HG03066 (cell line): ENCODE results near the gene FBXO36.
A peak's percentile ranks its signal among the peaks of the same experiment; 100 is the strongest.
"Not testable (repeated sequence)": the region's sequence is repeated elsewhere in the genome, so short reads cannot be mapped to it uniquely, and the experiment has no call there.

Source experiments
- ATAC-seq: cut with Tn5 transposase; IDR thresholded peaks from one replicate; pipeline ENCODE4 v1.9.1; 2021; ENCODE audit warnings: low read depth; ENCODE audit not compliant: unreplicated experiment

Gene FBXO36

GRCh38 chr2:229956491-229956890, 34.2 kb downstream of the FBXO36 start:
- no peak for ATAC-seq

- ATAC-seq: not testable (repeated sequence)
These were observed 41.3 kb downstream of the FBXO36 start for GRCh38 chr2:229963596-229963995.

DNA sequence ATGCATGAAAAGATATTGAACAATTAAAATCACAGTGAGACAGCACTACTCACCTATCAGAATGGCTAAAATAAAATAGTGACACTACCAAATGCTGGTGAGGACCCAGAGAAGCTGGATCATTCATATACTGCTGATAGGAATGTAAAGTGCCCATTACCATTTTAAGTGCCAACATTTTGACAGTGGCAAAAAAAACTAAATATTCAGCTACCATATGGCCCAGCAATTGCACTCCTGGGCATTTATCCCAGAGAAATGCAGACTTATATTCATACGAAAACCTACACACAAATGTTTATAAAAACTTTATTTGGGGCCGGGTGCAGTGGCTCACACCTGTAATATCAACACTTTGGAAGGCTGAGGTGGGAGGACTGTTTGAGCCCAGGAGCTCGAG, 47.6 kb downstream of the FBXO36 start:
- ATAC-seq: no peak

DNA sequence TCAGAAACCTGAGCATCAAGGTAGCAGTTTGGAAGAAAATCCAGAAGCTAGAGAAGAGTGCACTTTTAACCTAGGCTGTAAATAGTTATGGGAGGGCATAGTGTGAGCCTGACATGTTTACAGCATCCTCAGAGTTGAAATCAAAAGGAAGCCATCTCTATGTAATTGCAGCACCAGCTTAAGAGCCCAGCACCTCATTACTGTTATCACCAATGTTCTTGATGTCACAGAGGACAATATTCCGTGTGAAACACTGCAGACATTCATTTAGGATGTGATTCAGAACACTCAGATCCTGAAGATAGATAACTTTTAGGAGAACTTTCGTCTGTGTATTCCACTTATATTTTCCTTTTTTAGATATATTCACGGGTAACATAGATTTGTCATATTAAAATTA, 48.1 kb downstream of the FBXO36 start:
- ATAC-seq: no peak

DNA sequence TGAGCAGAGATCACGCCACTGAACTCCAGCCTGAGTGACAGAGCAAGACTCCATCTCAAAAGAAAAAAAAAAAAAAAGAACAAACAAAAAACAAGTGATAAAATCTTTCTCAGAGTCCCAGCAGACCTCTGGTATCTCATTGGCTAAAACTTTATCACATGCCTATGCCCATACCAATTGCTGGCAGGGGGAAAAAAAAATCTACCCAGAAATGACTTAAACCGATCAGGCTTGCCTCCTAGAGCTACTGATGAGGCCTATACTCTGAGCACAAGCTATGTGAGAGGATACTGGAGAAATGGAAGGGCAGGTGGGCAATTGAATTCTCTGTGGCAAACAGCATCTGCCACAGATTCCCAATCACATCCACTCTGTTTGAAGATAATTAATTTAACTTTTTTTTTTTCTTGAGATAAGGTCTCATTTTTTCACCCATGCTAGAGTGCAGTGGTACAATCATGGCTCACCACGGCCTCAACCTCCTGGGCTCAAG, 49.0 kb downstream of the FBXO36 start:
- no peak for ATAC-seq

GRCh38 chr2:229974266-229974665, 52.0 kb downstream of the FBXO36 start:
- ATAC-seq: no peak

GRCh38 chr2:229980431-229981184, 58.3 kb downstream of the FBXO36 start:
- ATAC-seq: no peak

GRCh38 chr2:229993236-229993635, 70.9 kb downstream of the FBXO36 start:
- ATAC-seq: no peak

GRCh38 chr2:229996320-229996719, 74.0 kb downstream of the FBXO36 start:
- no peak for ATAC-seq

DNA sequence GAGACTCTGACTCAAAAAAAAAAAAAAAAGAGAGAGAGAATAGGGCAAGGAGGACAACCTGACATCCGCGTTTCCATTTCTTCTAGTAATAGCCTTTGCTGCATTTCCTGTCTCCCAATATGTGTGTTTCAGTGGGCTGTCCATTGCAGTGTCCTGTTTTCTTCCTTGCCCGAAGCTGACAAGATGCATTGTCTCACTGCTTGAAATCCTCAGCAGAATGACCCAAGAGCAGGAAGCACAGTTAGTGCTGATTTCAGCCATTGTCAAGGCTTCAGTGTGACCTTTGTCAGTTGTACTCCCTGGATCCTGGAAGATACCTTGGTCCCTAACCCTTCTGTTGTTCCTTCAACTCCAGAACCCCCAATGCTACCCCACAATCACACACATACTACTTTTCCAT, 75.3 kb downstream of the FBXO36 start:
- ATAC-seq: no peak

DNA sequence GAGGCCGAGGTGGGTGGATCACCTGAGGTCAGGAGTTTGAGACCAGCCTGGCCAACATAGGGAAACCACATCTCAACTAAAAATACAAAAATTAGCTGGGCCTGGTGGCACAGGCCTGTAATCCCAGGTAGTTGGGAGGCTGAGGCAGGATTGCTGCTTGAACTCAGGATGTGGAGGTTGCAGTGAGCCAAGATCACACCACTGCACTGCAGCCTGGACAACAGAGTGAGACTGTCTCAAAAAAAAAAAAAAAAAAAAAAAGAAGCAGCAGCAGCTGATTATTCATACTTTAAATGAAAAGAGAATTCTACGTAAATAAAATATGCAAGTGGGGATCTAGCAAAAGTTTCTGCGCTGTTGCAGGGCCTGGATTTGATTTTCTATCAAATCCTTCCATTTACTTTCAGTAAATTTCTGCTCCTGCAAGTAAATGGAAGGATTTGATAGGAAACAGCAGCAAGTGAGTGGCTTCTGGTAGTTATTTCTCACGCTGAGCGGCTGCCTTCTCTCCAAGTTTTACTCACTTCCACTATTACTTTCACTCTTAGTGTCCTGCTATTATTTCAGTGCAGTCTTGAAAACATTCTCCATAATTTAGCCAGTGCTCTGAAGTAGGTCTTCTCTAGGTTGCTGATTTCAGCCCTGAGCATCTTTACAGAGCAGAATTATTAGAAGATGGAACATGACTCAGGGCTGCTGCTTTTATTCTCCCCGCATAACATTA, 78.0 kb downstream of the FBXO36 start:
- peak; percentile 96 for ATAC-seq

DNA sequence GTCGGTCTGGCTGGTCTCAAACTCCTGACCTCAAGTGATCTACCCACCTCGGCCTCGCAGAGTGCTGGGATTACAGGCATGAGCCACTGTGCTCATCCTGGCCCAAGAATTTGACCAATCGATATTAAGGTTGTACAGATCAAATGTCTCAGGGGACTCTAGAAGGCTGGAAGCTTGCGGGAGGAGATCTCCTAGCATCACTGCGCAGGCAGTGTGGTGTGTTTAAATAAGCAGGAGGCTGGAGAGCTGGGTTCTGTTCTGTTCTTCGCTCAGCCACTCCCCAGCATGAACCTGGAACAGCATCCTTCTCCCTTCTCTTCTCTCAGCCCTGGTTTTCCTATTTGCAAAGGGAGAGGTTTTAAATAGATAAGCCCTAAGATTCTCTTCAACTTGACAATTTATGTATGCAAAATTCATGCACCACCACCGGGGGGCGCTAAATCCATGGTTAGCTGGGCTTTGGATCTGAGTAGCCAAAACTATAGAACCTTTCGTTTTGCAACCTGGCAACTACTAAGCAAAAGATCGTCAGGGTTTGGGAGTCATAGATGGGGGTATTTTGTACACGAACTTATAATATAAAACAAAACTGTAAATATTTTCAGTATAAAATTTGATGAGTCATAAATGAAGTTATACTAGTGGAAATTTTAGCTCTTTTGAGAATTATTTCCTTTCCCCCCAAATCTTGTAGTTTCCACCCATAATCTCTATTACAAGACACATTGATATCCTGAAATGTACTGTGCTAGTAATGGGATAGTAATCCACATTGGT, 85.8 kb downstream of the FBXO36 start:
- ATAC-seq: peak; percentile 66

GRCh38 chr2:230008708-230009066, 86.4 kb downstream of the FBXO36 start:
- peak; percentile 17 for ATAC-seq

GRCh38 chr2:230010501-230010900, 88.2 kb downstream of the FBXO36 start:
- no peak for ATAC-seq

GRCh38 chr2:230011617-230012016, 89.3 kb downstream of the FBXO36 start:
- no peak for ATAC-seq

- no peak for ATAC-seq
These were observed 90.1 kb downstream of the FBXO36 start for GRCh38 chr2:230012267-230012884.

DNA sequence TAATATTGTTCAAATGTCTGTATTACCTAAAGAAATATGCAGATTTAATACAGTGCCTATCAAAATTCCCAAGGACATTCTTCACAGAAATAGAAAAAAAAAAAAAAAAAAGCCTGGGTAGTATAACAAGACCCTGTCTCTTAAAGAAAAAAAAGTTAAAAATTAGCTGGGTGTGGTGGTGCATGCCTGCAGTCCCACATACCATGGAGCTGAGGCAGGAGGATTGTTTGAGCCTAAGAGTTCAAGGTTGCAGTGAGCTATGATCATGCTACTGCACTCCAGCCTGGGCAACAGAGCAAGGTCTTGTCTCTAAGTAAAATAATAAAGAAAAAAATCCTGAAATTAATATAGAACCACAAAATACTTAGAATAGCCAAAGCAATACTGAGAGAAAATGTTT, 94.5 kb downstream of the FBXO36 start:
- no peak for ATAC-seq

DNA sequence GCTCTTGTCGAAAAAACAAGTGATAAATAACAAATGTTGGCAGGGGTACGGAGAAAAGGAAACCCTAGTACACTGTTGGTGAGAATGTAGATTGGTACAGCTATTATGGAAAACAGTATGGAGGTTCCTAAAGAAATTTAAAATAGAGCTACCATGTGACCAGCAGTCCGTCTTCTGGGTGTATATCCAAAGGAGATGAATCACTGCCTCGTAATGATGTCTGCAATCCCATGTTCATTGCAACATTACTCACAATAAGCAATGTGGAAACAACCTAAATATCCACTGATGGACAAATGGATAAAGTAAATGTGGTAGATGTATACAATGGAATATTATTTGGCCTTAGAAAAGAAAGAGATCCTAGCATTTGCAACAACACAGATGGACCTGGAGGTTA, 95.8 kb downstream of the FBXO36 start:
- no peak for ATAC-seq

- ATAC-seq: no peak
These were observed 97.4 kb downstream of the FBXO36 start for GRCh38 chr2:230019742-230020141.

DNA sequence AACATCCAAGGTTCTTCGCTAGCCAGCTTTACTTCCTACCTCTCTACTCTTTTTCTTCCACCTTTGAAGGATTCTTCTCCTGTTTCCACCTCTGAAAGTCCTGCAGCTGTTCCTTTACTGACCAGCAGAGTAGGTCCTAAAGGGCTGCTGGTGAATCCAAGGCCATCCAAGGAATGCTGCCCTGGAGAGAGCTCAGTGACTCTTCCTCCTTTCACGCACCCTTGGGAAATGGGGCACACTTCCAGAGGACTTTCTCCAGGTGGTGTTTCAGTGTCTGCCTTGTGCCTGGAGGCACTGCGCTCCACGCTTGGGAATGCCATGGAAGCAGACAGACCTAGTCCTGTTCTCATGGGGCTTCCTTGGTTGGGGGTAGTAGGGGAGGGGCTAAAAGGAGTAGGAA, 101.0 kb downstream of the FBXO36 start:
- ATAC-seq: no peak

GRCh38 chr2:230042195-230042594, 119.9 kb downstream of the FBXO36 start:
- ATAC-seq: no peak
